ENCODE data around the gene IQCH.

GRCh38 chr15:67547064-67547463 lies 292.5 kb downstream of the IQCH start:
- TF ChIP-seq REST (IDR thresholded peaks at IDR 0.05; ENCODE audit: insufficient read depth in 1 of 2, low read depth in 2 of 2, low read length in 2 of 2) (no peak), POLR2AphosphoS5 (IDR thresholded peaks at IDR 0.05; ENCODE audit: low read depth, low read length) (no peak)

All from PFSK-1 (cell line).